Natural killer cell (primary cell): ENCODE results near the gene BMP6. TPM values are rescaled to one million over a fixed set of nuclear protein-coding genes. Genes with fewer than 3 reads are reported as not detected.

Experiments
- ATAC-seq, 3 donors: fragments of 150-1000 bp in 2 of 3; fragments of 200-7000 bp in 1 of 3; cut with Tn5 transposase; 1 replicate in 1 of 3; 2 replicates in 2 of 3; pipeline ENCODE4 v1.10.0; 2021; ENCODE audit warnings: mild to moderate bottlenecking in 2 of 3, moderate library complexity in 2 of 3
- DNase-seq, 2 donors: peaks; one replicate each; pipeline versions ENCODE4 v3.0.0 to v3.0.0-alpha.2; 2013 to 2021; ENCODE audit warnings: mixed read lengths in 1 of 2
- H3K27ac ChIP-seq: one replicate; pipeline ENCODE4 v1.5.1; 2013; ENCODE audit warnings: mild to moderate bottlenecking, low read length
- H3K27me3 ChIP-seq: one replicate; pipeline ENCODE4 v1.6.1; 2013; ENCODE audit warnings: low read length; ENCODE audit not compliant: control insufficient read depth, insufficient read depth
- H3K36me3 ChIP-seq: one replicate; pipeline ENCODE4 v1.6.1; 2013; ENCODE audit warnings: low read length; ENCODE audit not compliant: control insufficient read depth, insufficient read depth
- H3K4me1 ChIP-seq: one replicate; pipeline ENCODE4 v1.6.1; 2013; ENCODE audit warnings: low read length; ENCODE audit not compliant: control insufficient read depth, insufficient read depth
- H3K4me3 ChIP-seq: one replicate; pipeline ENCODE4 v1.5.1; 2013; ENCODE audit warnings: low read length
- H3K9me3 ChIP-seq: one replicate; pipeline ENCODE4 v1.6.1; 2013; ENCODE audit warnings: low read length; ENCODE audit not compliant: control insufficient read depth, insufficient read depth
- H3K27ac Mint-ChIP-seq, 2 donors: one replicate each; pipeline ENCODE4 v1.8.0; 2022; ENCODE audit warnings: mild to moderate bottlenecking in 2 of 2, mixed read lengths in 2 of 2, moderate library complexity in 1 of 2
- H3K27me3 Mint-ChIP-seq, 2 donors: one replicate each; pipeline ENCODE4 v1.8.0; 2022; ENCODE audit warnings: low read depth in 2 of 2, mixed read lengths in 2 of 2
- H3K36me3 Mint-ChIP-seq: one replicate; pipeline ENCODE4 v1.8.0; 2022; ENCODE audit warnings: mixed read lengths
- H3K4me1 Mint-ChIP-seq, 2 donors: one replicate each; pipeline ENCODE4 v1.8.0; 2022; ENCODE audit warnings: mixed read lengths in 2 of 2
- H3K4me3 Mint-ChIP-seq: one replicate; pipeline ENCODE4 v1.8.0; 2022; ENCODE audit warnings: mild to moderate bottlenecking, moderate library complexity, mixed read lengths
- H3K9me3 Mint-ChIP-seq, 2 donors: one replicate each; pipeline ENCODE4 v1.8.0; 2022; ENCODE audit warnings: mixed read lengths in 2 of 2
- WGBS: methylation state at CpG from one replicate; pipeline ENCODE4 v1.1.7; 2013; ENCODE audit warnings: missing lambda C conversion rate; ENCODE audit not compliant: insufficient coverage; 5-methylcytosine and 5-hydroxymethylcytosine counted together
- intact Hi-C: fragments of 100-400 bp; cut with micrococcal nuclease; formaldehyde crosslinking; loops from one replicate; pipeline ENCODE4 v1.14.2; 2022
- total RNA-seq, 4 donors: library from RNA; stranded (reverse); fragments of 120-200 nt in 1 of 4; gene quantifications; one replicate each; pipeline versions ENCODE4 v1.2.3 to v1.2.4, GENCODE V29; 2013 to 2022
- TF ChIP-seq, protein P1 (sequence below): fragments of 200-600 bp; IDR thresholded peaks from one replicate; pipeline ENCODE4 v1.8.0; 2022; ENCODE audit warnings: antibody characterized with exemption

The BMP6 gene
- total RNA-seq, 3 donors from 2014 or later (not counting 1 experiment from before 2014, with no cell fraction given): 0.25 to 2.6 (median 0.73) TPM

GRCh38 chr6:7848229-7848628 is 122.3 kb downstream of the BMP6 start:
- Histone ChIP-seq H3K27me3 (no peaks in the 10 kb centered on the region), H3K4me3 (no peak overlapping the region), H3K9me3 (peaks cover 6% of the 10 kb centered on the region), H3K36me3 (no peaks in the 10 kb centered on the region), H3K27ac (no peak overlapping the region), H3K4me1 (no peaks in the 10 kb centered on the region)
- Mint-ChIP-seq H3K36me3 (no peaks in the 10 kb centered on the region), H3K27ac (no peak overlapping the region), H3K27me3 (peaks cover 2 to 15% of the 10 kb centered on the region in 2 donors), H3K9me3 (no peaks in the 10 kb centered on the region), H3K4me3 (no peak overlapping the region), H3K4me1 (no peaks in the 10 kb centered on the region)
- TF ChIP-seq, protein P1, sequence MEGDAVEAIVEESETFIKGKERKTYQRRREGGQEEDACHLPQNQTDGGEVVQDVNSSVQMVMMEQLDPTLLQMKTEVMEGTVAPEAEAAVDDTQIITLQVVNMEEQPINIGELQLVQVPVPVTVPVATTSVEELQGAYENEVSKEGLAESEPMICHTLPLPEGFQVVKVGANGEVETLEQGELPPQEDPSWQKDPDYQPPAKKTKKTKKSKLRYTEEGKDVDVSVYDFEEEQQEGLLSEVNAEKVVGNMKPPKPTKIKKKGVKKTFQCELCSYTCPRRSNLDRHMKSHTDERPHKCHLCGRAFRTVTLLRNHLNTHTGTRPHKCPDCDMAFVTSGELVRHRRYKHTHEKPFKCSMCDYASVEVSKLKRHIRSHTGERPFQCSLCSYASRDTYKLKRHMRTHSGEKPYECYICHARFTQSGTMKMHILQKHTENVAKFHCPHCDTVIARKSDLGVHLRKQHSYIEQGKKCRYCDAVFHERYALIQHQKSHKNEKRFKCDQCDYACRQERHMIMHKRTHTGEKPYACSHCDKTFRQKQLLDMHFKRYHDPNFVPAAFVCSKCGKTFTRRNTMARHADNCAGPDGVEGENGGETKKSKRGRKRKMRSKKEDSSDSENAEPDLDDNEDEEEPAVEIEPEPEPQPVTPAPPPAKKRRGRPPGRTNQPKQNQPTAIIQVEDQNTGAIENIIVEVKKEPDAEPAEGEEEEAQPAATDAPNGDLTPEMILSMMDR: no peak
- ATAC-seq (no peak), DNase-seq (no peak)
- 75% methylated on average over 4 of the region's 4 CpGs for WGBS
- intact Hi-C loops: no loop called here

DNA sequence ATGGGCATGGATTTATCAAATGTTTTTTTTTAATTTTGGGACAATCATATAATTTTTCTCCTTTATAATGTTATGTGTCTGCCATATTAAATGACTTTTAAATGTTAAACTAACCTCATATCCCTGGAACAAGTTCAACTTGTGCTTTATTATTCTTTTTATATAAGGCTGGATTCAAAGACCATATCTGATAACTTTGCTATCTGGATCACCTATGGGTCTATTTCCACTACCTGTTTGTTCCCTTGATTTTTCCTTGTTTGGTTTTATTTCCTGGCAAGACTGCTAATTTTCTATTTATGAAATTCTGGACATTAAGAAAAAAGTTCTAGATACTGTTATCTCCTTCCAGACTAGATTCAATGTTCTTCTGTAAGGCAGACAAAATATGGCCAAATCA is 125.9 kb downstream of the BMP6 start:
- Mint-ChIP-seq H3K4me1 (no peaks in the 10 kb centered on the region), H3K27me3 (peaks cover 0 to 8% of the 10 kb centered on the region in 2 donors), H3K27ac (no peak overlapping the region), H3K4me3 (no peak overlapping the region), H3K9me3 (no peaks in the 10 kb centered on the region), H3K36me3 (no peaks in the 10 kb centered on the region)
- DNase-seq (no peak), ATAC-seq (no peak)
- Histone ChIP-seq H3K36me3 (no peaks in the 10 kb centered on the region), H3K27ac (no peak overlapping the region), H3K9me3 (peaks cover 6% of the 10 kb centered on the region), H3K27me3 (no peaks in the 10 kb centered on the region), H3K4me3 (no peak overlapping the region), H3K4me1 (no peaks in the 10 kb centered on the region)
- intact Hi-C loops: no loop called here
- TF ChIP-seq, protein P1: no peak

DNA sequence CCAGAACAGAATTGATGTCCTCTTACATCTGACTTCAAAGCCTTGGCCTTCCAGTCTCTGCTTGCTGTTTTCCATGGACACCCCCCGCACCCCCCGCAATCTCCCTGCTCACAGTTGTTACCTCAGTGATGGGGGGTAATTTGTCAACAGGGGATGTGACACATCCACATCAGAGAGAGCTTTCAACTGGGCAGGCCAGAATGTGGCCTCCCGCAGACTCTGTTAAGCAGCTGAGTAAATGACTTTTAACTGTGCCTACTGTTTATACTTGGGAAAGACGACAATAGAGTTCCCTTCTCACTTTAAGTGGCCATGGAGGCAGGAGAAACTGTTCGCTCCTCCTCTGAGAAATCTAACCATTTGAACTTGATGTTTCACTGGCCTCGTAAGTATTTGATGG is 133.7 kb downstream of the BMP6 start:
- intact Hi-C loops: no loop called here
- Histone ChIP-seq H3K27me3 (no peaks in the 10 kb centered on the region), H3K27ac (no peak overlapping the region), H3K4me3 (no peak overlapping the region), H3K4me1 (no peaks in the 10 kb centered on the region), H3K36me3 (no peaks in the 10 kb centered on the region), H3K9me3 (no peaks in the 10 kb centered on the region)
- H3K4me3 Mint-ChIP-seq: no peak overlapping the region
- ATAC-seq (no peak), DNase-seq (no peak)
- H3K36me3 Mint-ChIP-seq: no peaks in the 10 kb centered on the region
- no peaks in the 10 kb centered on the region for H3K4me1 Mint-ChIP-seq
- no peaks in the 10 kb centered on the region for H3K27me3 Mint-ChIP-seq
- TF ChIP-seq, protein P1: no peak
- H3K27ac Mint-ChIP-seq: no peak overlapping the region
- 81% methylated on average over 6 of the region's 6 CpGs for WGBS
- H3K9me3 Mint-ChIP-seq: no peaks in the 10 kb centered on the region

GRCh38 chr6:7865781-7866180 is 139.9 kb downstream of the BMP6 start:
- H3K4me3 ChIP-seq: no peak overlapping the region
- 44% methylated on average over 6 of the region's 6 CpGs for WGBS
- no peaks in the 10 kb centered on the region for H3K36me3 Mint-ChIP-seq
- TF ChIP-seq, protein P1: no peak
- H3K27ac Mint-ChIP-seq: no peak overlapping the region
- H3K4me1 Mint-ChIP-seq: no peaks in the 10 kb centered on the region
- H3K4me1 ChIP-seq: no peaks in the 10 kb centered on the region
- no peaks in the 10 kb centered on the region for H3K27me3 ChIP-seq
- DNase-seq (no peak), ATAC-seq (no peak)
- intact Hi-C loops: no loop called here
- no peaks in the 10 kb centered on the region for H3K36me3 ChIP-seq
- no peak overlapping the region for H3K4me3 Mint-ChIP-seq
- no peaks in the 10 kb centered on the region for H3K9me3 ChIP-seq
- no peak overlapping the region for H3K27ac ChIP-seq
- no peaks in the 10 kb centered on the region for H3K9me3 Mint-ChIP-seq
- H3K27me3 Mint-ChIP-seq: peaks cover 2 to 6% of the 10 kb centered on the region in 2 donors
